Liver (tissue), 9 donors: ENCODE measurements around the gene LXN. TPM values are rescaled to one million over a fixed set of nuclear protein-coding genes. Genes with fewer than 3 reads are reported as not detected.

Experiments used
- DNase-seq: peaks from one replicate; pipeline ENCODE4 v3.0.0-alpha.2; 2017; ENCODE audit warnings: low spot score
- H3K27ac ChIP-seq, 2 donors: one replicate each; pipeline ENCODE4 v1.7.0; 2013; ENCODE audit warnings: inconsistent platforms in 2 of 2, low read length in 2 of 2, control low read depth in 1 of 2, low read depth in 1 of 2, mild to moderate bottlenecking in 1 of 2
- H3K27me3 ChIP-seq, 4 donors: one replicate each; pipeline versions ENCODE4 v1.6.1 to v1.7.0; 2013; ENCODE audit warnings: low read length in 3 of 4, inconsistent platforms in 1 of 4, mild to moderate bottlenecking in 1 of 4, moderate library complexity in 1 of 4; ENCODE audit not compliant: control insufficient read depth in 4 of 4, insufficient read depth in 4 of 4
- H3K36me3 ChIP-seq, 4 donors: one replicate each; pipeline versions ENCODE4 v1.6.1 to v1.7.0; 2013; ENCODE audit warnings: low read length in 3 of 4, mild to moderate bottlenecking in 3 of 4, low read depth in 1 of 4, moderate library complexity in 1 of 4; ENCODE audit not compliant: control insufficient read depth in 4 of 4, insufficient read depth in 3 of 4
- H3K4me1 ChIP-seq, 4 donors: one replicate each; pipeline versions ENCODE4 v1.6.1 to v1.7.0; 2013; ENCODE audit warnings: low read length in 3 of 4, mild to moderate bottlenecking in 3 of 4, moderate library complexity in 1 of 4; ENCODE audit not compliant: control insufficient read depth in 4 of 4, insufficient read depth in 4 of 4
- H3K4me3 ChIP-seq, 3 donors: one replicate each; pipeline versions ENCODE4 v1.6.1 to v1.7.0; 2013; ENCODE audit warnings: low read length in 3 of 3, control low read depth in 1 of 3, low read depth in 1 of 3, mild to moderate bottlenecking in 1 of 3
- H3K9ac ChIP-seq, 2 donors: one replicate each; pipeline ENCODE4 v1.7.0; 2013; ENCODE audit warnings: low read length in 2 of 2, mild to moderate bottlenecking in 2 of 2, moderate library complexity in 2 of 2, control low read depth in 1 of 2, low read depth in 1 of 2
- H3K9me3 ChIP-seq, 4 donors: one replicate each; pipeline versions ENCODE4 v1.6.1 to v1.7.0; 2013; ENCODE audit warnings: low read length in 3 of 4; ENCODE audit not compliant: control insufficient read depth in 4 of 4
- CTCF ChIP-seq: fragments of 150-350 bp; IDR thresholded peaks from 2 replicates; pipeline ENCODE4 v1.5.1; 2017; ENCODE audit warnings: improper control_type of control experiment, low read depth, low read length; ENCODE audit not compliant: missing input control
- EGR1 ChIP-seq, 2 donors: IDR thresholded peaks; 2 replicates each; pipeline ENCODE4 v1.6.1; 2016 to 2018; ENCODE audit warnings: antibody characterized with exemption in 2 of 2, low read depth in 2 of 2
- FOXA1 ChIP-seq: IDR thresholded peaks from 2 replicates; pipeline ENCODE4 v1.6.1; 2016; ENCODE audit warnings: antibody characterized with exemption
- FOXA2 ChIP-seq: IDR thresholded peaks from 2 replicates; pipeline ENCODE4 v1.6.1; 2016; ENCODE audit warnings: antibody characterized with exemption
- GABPA ChIP-seq, 2 donors: IDR thresholded peaks in 1 of 2; conservative IDR thresholded peaks in 1 of 2; 2 replicates each; pipeline ENCODE4 v1.6.1; 2016; ENCODE audit warnings: antibody characterized with exemption in 2 of 2, mild to moderate bottlenecking in 1 of 2, moderate library complexity in 1 of 2
- HNF4A ChIP-seq, 2 donors: conservative IDR thresholded peaks; 2 replicates each; pipeline ENCODE4 v1.6.1; 2016; ENCODE audit warnings: antibody characterized with exemption in 2 of 2, mild to moderate bottlenecking in 2 of 2
- HNF4G ChIP-seq: IDR thresholded peaks from 2 replicates; pipeline ENCODE4 v1.6.1; 2016; ENCODE audit warnings: antibody characterized with exemption
- JUND ChIP-seq, 2 donors: IDR thresholded peaks; 2 replicates each; pipeline ENCODE4 v1.6.1; 2016; ENCODE audit warnings: antibody characterized with exemption in 2 of 2
- NR2F2 ChIP-seq: IDR thresholded peaks from 2 replicates; pipeline ENCODE4 v1.6.1; 2016; ENCODE audit warnings: antibody characterized with exemption
- RAD21 ChIP-seq, 2 donors: IDR thresholded peaks; 2 replicates each; pipeline ENCODE4 v1.6.1; 2016; ENCODE audit warnings: antibody characterized with exemption in 2 of 2, mild to moderate bottlenecking in 2 of 2
- RXRA ChIP-seq, 2 donors: IDR thresholded peaks; 2 replicates each; pipeline ENCODE4 v1.6.1; 2017 to 2018; ENCODE audit warnings: antibody characterized with exemption in 2 of 2, mild to moderate bottlenecking in 1 of 2
- SP1 ChIP-seq: IDR thresholded peaks from 2 replicates; pipeline ENCODE4 v1.6.1; 2018; ENCODE audit warnings: antibody characterized with exemption, mild to moderate bottlenecking
- TAF1 ChIP-seq: conservative IDR thresholded peaks from 2 replicates; pipeline ENCODE4 v1.6.1; 2016; ENCODE audit warnings: antibody characterized with exemption, mild to moderate bottlenecking
- YY1 ChIP-seq: IDR thresholded peaks from 2 replicates; pipeline ENCODE4 v1.6.1; 2016; ENCODE audit warnings: antibody characterized with exemption, mild to moderate bottlenecking
- ZBTB33 ChIP-seq: IDR thresholded peaks from 2 replicates; pipeline ENCODE4 v1.6.1; 2016; ENCODE audit warnings: antibody characterized with exemption
- WGBS: extraction: QIAGEN DNeasy Blood & Tissue Kit; methylation state at CpG from one replicate; pipeline ENCODE4 v1.1.7; 2013; 5-methylcytosine and 5-hydroxymethylcytosine counted together
- polyA plus RNA-seq, 2 donors: library from polyadenylated mRNA; stranded (reverse) in 1 of 2; unstranded in 1 of 2; fragments of 200-250 nt in 1 of 2; fragments of >200 nt in 1 of 2; fragmentation: Nextera tagmentation in 1 of 2; extraction: Ambion mirVana in 1 of 2; gene quantifications; one replicate each; pipeline versions ENCODE4 v1.2.1 to v1.2.3, GENCODE V29; 2013 to 2015
- total RNA-seq, 2 donors: library from RNA; depleted of rRNA; stranded (reverse); fragments of >200 nt; gene quantifications; one replicate each; pipeline ENCODE4 v1.2.3, GENCODE V29; 2014
- TF ChIP-seq, protein P1 (sequence below): IDR thresholded peaks from 2 replicates; pipeline ENCODE4 v1.6.1; 2016; ENCODE audit warnings: antibody characterized with exemption
- TF ChIP-seq, protein P2 (sequence below): IDR thresholded peaks from 2 replicates; pipeline ENCODE4 v1.6.1; 2016; ENCODE audit warnings: antibody characterized with exemption, mild to moderate bottlenecking
- TF ChIP-seq, protein P3 (sequence below): IDR thresholded peaks from 2 replicates; pipeline ENCODE4 v1.6.1; 2016; ENCODE audit warnings: antibody characterized with exemption
- donor health status: healthy.
- donor health status: healthy.
- donor health status: healthy.
- donor health status: healthy.
- donor health status: healthy.

LXN gene
- total and polyA plus RNA-seq, 4 donors, result 1.7 to 52.2 (median 2.6) TPM

- Histone ChIP-seq H3K4me1 (no peaks in the 10 kb centered on the region), H3K36me3 (peaks cover 0 to 64% (median 42%) of the 10 kb centered on the region in 4 donors), H3K27me3 (no peaks in the 10 kb centered on the region), H3K9me3 (no peaks in the 10 kb centered on the region), H3K27ac (no peak overlapping the region), H3K9ac (no peak overlapping the region), H3K4me3 (no peak overlapping the region)
- no peak for TF ChIP-seq EGR1 (IDR thresholded peaks at IDR 0.05; ENCODE audit: low read depth in 2 of 2)
- no peak for TF ChIP-seq HNF4G
- TF ChIP-seq SP1, result no peak
- TF ChIP-seq RAD21 (IDR thresholded peaks at IDR 0.05), result no peak
- TF ChIP-seq FOXA2, result no peak
- TF ChIP-seq, protein P1, sequence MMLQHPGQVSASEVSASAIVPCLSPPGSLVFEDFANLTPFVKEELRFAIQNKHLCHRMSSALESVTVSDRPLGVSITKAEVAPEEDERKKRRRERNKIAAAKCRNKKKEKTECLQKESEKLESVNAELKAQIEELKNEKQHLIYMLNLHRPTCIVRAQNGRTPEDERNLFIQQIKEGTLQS, result no peak
- no peak for TF ChIP-seq CTCF
- TF ChIP-seq TAF1, result no peak
- no peak for TF ChIP-seq FOXA1
- no peak for TF ChIP-seq ZBTB33
- no peak for TF ChIP-seq RXRA (IDR thresholded peaks at IDR 0.05)
- TF ChIP-seq HNF4A (conservative IDR thresholded peaks at IDR 0.05), result no peak
- TF ChIP-seq, protein P2, sequence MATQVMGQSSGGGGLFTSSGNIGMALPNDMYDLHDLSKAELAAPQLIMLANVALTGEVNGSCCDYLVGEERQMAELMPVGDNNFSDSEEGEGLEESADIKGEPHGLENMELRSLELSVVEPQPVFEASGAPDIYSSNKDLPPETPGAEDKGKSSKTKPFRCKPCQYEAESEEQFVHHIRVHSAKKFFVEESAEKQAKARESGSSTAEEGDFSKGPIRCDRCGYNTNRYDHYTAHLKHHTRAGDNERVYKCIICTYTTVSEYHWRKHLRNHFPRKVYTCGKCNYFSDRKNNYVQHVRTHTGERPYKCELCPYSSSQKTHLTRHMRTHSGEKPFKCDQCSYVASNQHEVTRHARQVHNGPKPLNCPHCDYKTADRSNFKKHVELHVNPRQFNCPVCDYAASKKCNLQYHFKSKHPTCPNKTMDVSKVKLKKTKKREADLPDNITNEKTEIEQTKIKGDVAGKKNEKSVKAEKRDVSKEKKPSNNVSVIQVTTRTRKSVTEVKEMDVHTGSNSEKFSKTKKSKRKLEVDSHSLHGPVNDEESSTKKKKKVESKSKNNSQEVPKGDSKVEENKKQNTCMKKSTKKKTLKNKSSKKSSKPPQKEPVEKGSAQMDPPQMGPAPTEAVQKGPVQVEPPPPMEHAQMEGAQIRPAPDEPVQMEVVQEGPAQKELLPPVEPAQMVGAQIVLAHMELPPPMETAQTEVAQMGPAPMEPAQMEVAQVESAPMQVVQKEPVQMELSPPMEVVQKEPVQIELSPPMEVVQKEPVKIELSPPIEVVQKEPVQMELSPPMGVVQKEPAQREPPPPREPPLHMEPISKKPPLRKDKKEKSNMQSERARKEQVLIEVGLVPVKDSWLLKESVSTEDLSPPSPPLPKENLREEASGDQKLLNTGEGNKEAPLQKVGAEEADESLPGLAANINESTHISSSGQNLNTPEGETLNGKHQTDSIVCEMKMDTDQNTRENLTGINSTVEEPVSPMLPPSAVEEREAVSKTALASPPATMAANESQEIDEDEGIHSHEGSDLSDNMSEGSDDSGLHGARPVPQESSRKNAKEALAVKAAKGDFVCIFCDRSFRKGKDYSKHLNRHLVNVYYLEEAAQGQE, result no peak
- TF ChIP-seq, protein P3, sequence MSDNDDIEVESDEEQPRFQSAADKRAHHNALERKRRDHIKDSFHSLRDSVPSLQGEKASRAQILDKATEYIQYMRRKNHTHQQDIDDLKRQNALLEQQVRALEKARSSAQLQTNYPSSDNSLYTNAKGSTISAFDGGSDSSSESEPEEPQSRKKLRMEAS, result no peak
- no peak for TF ChIP-seq GABPA (IDR thresholded peaks at IDR 0.05 in 1 of 2, conservative IDR thresholded peaks at IDR 0.05 in 1 of 2)
- DNase-seq, result no peak
- WGBS, result 93% methylated on average over 1 of the region's 1 CpG
Observed at GRCh38 chr3:158663246-158663645, 9.2 kb downstream of the LXN start.

- DNase-seq, result no peak
- Histone ChIP-seq H3K36me3 (peaks cover 0 to 54% (median 36%) of the 10 kb centered on the region in 4 donors), H3K9me3 (no peaks in the 10 kb centered on the region), H3K9ac (no peak overlapping the region), H3K27me3 (no peaks in the 10 kb centered on the region), H3K4me1 (peaks cover 0 to 3% (median 0%) of the 10 kb centered on the region in 4 donors), H3K27ac (no peak overlapping the region), H3K4me3 (no peak overlapping the region)
- whole genome bisulfite sequencing, result 93% methylated on average over 4 of the region's 4 CpGs
- TF ChIP-seq TAF1 (no peak), GABPA (IDR thresholded peaks at IDR 0.05 in 1 of 2, conservative IDR thresholded peaks at IDR 0.05 in 1 of 2) (no peak), YY1 (no peak), HNF4G (no peak), NR2F2 (no peak), HNF4A (conservative IDR thresholded peaks at IDR 0.05) (no peak), RXRA (IDR thresholded peaks at IDR 0.05) (no peak), SP1 (no peak), FOXA1 (no peak), RAD21 (IDR thresholded peaks at IDR 0.05) (no peak), JUND (IDR thresholded peaks at IDR 0.05) (no peak)
- TF ChIP-seq, protein P3, result no peak
- TF ChIP-seq, protein P2, result no peak
Observed at GRCh38 chr3:158660711-158661110, 11.7 kb downstream of the LXN start.
